Neuronal stem cell (in vitro differentiated cells): Measurements from ENCODE around the gene PI4KA.

ENCODE experiments used
- DNase-seq: peaks from one replicate; pipeline ENCODE4 v3.0.0-alpha.2; 2013; ENCODE audit warnings: low spot score
- H2AFZ ChIP-seq: one replicate; pipeline ENCODE4 v1.6.1; 2013; ENCODE audit warnings: mild to moderate bottlenecking, low read length, inconsistent platforms
- H2AK5ac ChIP-seq: 2 replicates; pipeline ENCODE4 v1.6.1; 2013; ENCODE audit warnings: low read depth, mild to moderate bottlenecking, inconsistent platforms, low read length, moderate library complexity, mixed read lengths
- H2BK120ac ChIP-seq: 2 replicates; pipeline ENCODE4 v1.6.1; 2013; ENCODE audit warnings: low read depth, mild to moderate bottlenecking, inconsistent platforms, low read length, moderate library complexity, mixed read lengths
- H2BK12ac ChIP-seq: one replicate; pipeline ENCODE4 v1.6.1; 2013; ENCODE audit warnings: low read length, inconsistent platforms
- H2BK15ac ChIP-seq: 2 replicates; pipeline ENCODE4 v1.6.1; 2013; ENCODE audit warnings: mild to moderate bottlenecking, low read length, inconsistent platforms, mixed read lengths
- H2BK5ac ChIP-seq: one replicate; pipeline ENCODE4 v1.6.1; 2013; ENCODE audit warnings: inconsistent platforms, mild to moderate bottlenecking, low read length, moderate library complexity
- H3K14ac ChIP-seq: one replicate; pipeline ENCODE4 v1.6.1; 2013; ENCODE audit warnings: low read length, inconsistent platforms
- H3K18ac ChIP-seq: 2 replicates; pipeline ENCODE4 v1.6.1; 2013; ENCODE audit warnings: low read length, inconsistent platforms
- H3K23ac ChIP-seq: 2 replicates; pipeline ENCODE4 v1.6.1; 2013; ENCODE audit warnings: low read depth, mild to moderate bottlenecking, mixed read lengths, low read length, inconsistent platforms; ENCODE audit not compliant: poor library complexity
- H3K27ac ChIP-seq: replicated peaks from 3 replicates; pipeline ENCODE4 v1.5.1; 2013; ENCODE audit warnings: low read length, inconsistent platforms
- H3K27me3 ChIP-seq, 3 experiments: 2 replicates each; pipeline ENCODE4 v1.6.1; 2013; ENCODE audit warnings: low read length in 3 of 3, mild to moderate bottlenecking in 2 of 3, inconsistent platforms in 1 of 3, low read depth in 1 of 3, mixed read lengths in 1 of 3, moderate library complexity in 1 of 3; ENCODE audit not compliant: control insufficient read depth in 3 of 3, insufficient read depth in 3 of 3
- H3K36me3 ChIP-seq, 2 donors: replicated peaks in 1 of 2; 2 replicates each; pipeline ENCODE4 v1.6.1; 2013; ENCODE audit warnings: low read length in 2 of 2; ENCODE audit not compliant: control insufficient read depth in 2 of 2, insufficient read depth in 2 of 2
- H3K4ac ChIP-seq: 2 replicates; pipeline ENCODE4 v1.6.1; 2013; ENCODE audit warnings: inconsistent platforms, mild to moderate bottlenecking, low read length, moderate library complexity
- H3K4me1 ChIP-seq, 2 donors: 1 replicate in 1 of 2; 2 replicates in 1 of 2; pipeline ENCODE4 v1.6.1; 2013; ENCODE audit warnings: low read length in 2 of 2, low read depth in 1 of 2; ENCODE audit not compliant: control insufficient read depth in 2 of 2, insufficient read depth in 1 of 2
- H3K4me2 ChIP-seq: one replicate; pipeline ENCODE4 v1.6.1; 2013; ENCODE audit warnings: mild to moderate bottlenecking, low read length, inconsistent platforms; ENCODE audit not compliant: insufficient read depth, poor library complexity, severe bottlenecking
- H3K4me3 ChIP-seq, 2 donors: 2 replicates each; pipeline ENCODE4 v1.5.1; 2013; ENCODE audit warnings: low read length in 2 of 2, mild to moderate bottlenecking in 2 of 2, inconsistent platforms in 1 of 2, moderate library complexity in 1 of 2
- H3K79me1 ChIP-seq: one replicate; pipeline ENCODE4 v1.6.1; 2013; ENCODE audit warnings: low read depth, mild to moderate bottlenecking, inconsistent platforms, low read length, moderate library complexity
- H3K9ac ChIP-seq: one replicate; pipeline ENCODE4 v1.6.1; 2013; ENCODE audit warnings: mild to moderate bottlenecking, low read depth, low read length, inconsistent platforms; ENCODE audit not compliant: poor library complexity
- H3K9me3 ChIP-seq, 2 donors: replicated peaks in 1 of 2; 2 replicates each; pipeline versions ENCODE3 to v1.6.1; 2013; ENCODE audit warnings: low read length in 2 of 2, mild to moderate bottlenecking in 2 of 2, inconsistent platforms in 1 of 2, low read depth in 1 of 2, mixed read lengths in 1 of 2, moderate library complexity in 1 of 2; ENCODE audit not compliant: control insufficient read depth in 2 of 2, insufficient read depth in 1 of 2
- H4K8ac ChIP-seq: one replicate; pipeline ENCODE4 v1.6.1; 2013; ENCODE audit warnings: low read depth, mild to moderate bottlenecking, inconsistent platforms, low read length, moderate library complexity
- H4K91ac ChIP-seq: one replicate; pipeline ENCODE4 v1.6.1; 2013; ENCODE audit warnings: low read length, low read depth, mild to moderate bottlenecking, inconsistent platforms; ENCODE audit not compliant: poor library complexity
- WGBS, 2 donors: extraction: QIAGEN DNeasy Blood & Tissue Kit; methylation state at CpG; one replicate each; pipeline ENCODE4 v1.1.7; 2013; ENCODE audit warnings: missing lambda C conversion rate in 2 of 2, mixed read lengths in 1 of 2; ENCODE audit not compliant: insufficient read length in 2 of 2, insufficient replicate concordance in 1 of 2; ENCODE audit errors: extremely low coverage in 2 of 2; 5-methylcytosine and 5-hydroxymethylcytosine counted together

The PI4KA gene

DNA sequence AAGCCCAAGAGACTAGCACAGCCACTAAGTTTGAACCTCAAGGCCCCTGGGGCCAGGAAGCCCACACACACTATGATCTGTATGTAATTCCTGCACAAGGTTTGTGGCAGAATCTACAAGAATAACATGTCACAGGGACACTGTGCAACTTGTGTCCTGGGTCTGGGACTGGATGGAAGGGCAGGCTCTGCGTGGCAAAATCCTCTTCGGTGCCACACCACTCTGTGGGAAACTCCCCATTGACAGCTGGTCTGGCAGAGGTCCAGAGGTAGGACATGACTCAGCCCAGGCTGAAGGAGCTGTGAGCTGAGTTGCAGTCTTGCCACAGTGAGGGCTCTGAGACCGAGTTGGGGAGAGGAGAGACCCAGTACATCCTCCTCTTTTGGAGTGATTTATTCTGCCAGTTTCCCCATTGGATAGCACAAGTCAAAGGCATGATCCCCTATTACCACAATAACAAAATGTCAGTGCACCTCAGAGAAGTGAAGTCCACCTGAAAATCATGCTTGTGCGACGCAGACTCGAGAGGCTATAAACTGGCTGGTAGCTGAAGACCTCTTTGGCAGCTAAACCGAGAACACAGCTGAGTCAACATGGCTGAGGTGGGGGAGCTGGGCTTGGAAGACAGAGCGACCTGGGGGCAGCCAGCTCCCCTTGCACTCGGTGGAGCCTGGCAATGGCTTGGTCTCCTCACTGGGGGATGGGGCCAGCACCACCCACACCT, 108.0 kb downstream of the PI4KA start:
- Histone ChIP-seq H2BK120ac (no peak overlapping the region), H3K14ac (no peak overlapping the region), H2BK15ac (no peak overlapping the region), H4K8ac (no peak overlapping the region), H2BK12ac (no peak overlapping the region), H3K27me3 (peaks cover 0 to 2% (median 0%) of the 10 kb centered on the region in 3 experiments), H4K91ac (no peak overlapping the region), H3K27ac (no peak overlapping the region), H3K4me3 (no peak overlapping the region), H3K79me1 (no peaks in the 10 kb centered on the region), H2AFZ (no peak overlapping the region), H3K4me1 (no peaks in the 10 kb centered on the region), H3K23ac (no peak overlapping the region), H2AK5ac (no peak overlapping the region), H3K9ac (peak overlapping the region; percentile 45), H2BK5ac (no peak overlapping the region), H3K36me3 (peaks cover 24 to 63% of the 10 kb centered on the region in 2 donors), H3K4me2 (no peak overlapping the region), H3K18ac (no peak overlapping the region), H3K9me3 (no peaks in the 10 kb centered on the region), H3K4ac (no peak overlapping the region)
- no peak for DNase-seq
- no CpG with 5 or more reads among the region's 9 CpGs for WGBS, 2 donors

DNA sequence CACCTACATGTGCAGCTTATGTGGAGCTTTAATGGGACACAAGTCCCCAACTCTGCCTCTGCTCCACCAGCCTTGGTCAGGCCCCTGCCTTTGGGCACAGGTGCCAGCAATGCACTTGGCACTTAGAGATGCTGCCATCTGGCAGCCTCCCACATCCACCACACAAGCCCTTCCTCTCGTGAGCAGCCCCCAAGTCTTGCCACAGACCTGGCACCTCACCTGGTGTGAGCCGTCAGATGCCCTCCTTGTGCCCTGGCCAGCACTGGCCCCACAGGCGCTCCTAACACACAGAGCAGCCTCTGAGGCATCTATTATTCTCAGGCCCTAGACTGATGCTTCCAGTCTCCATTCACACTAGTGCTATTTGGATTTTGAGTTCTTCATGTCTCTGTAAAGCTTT, 109.2 kb downstream of the PI4KA start:
- DNase-seq: no peak
- H4K8ac ChIP-seq: no peak overlapping the region
- peaks cover 28 to 75% of the 10 kb centered on the region in 2 donors for H3K36me3 ChIP-seq
- H3K27me3 ChIP-seq: peaks cover 0 to 2% (median 0%) of the 10 kb centered on the region in 3 experiments
- no peak overlapping the region for H2BK5ac ChIP-seq
- H2AK5ac ChIP-seq: no peak overlapping the region
- H3K4me1 ChIP-seq: no peaks in the 10 kb centered on the region
- H2AFZ ChIP-seq: no peak overlapping the region
- no peak overlapping the region for H3K4me2 ChIP-seq
- WGBS, 2 donors: no CpG with 5 or more reads among the region's 3 CpGs
- no peak overlapping the region for H2BK120ac ChIP-seq
- H3K4ac ChIP-seq: no peak overlapping the region
- H3K27ac ChIP-seq: no peak overlapping the region
- no peak overlapping the region for H3K23ac ChIP-seq
- H3K9me3 ChIP-seq: no peaks in the 10 kb centered on the region
- peaks cover 2% of the 10 kb centered on the region for H3K79me1 ChIP-seq
- no peak overlapping the region for H3K18ac ChIP-seq
- no peak overlapping the region for H2BK12ac ChIP-seq
- H3K9ac ChIP-seq: no peak overlapping the region
- H4K91ac ChIP-seq: no peak overlapping the region
- H2BK15ac ChIP-seq: no peak overlapping the region
- H3K14ac ChIP-seq: no peak overlapping the region
- H3K4me3 ChIP-seq: no peak overlapping the region

DNA sequence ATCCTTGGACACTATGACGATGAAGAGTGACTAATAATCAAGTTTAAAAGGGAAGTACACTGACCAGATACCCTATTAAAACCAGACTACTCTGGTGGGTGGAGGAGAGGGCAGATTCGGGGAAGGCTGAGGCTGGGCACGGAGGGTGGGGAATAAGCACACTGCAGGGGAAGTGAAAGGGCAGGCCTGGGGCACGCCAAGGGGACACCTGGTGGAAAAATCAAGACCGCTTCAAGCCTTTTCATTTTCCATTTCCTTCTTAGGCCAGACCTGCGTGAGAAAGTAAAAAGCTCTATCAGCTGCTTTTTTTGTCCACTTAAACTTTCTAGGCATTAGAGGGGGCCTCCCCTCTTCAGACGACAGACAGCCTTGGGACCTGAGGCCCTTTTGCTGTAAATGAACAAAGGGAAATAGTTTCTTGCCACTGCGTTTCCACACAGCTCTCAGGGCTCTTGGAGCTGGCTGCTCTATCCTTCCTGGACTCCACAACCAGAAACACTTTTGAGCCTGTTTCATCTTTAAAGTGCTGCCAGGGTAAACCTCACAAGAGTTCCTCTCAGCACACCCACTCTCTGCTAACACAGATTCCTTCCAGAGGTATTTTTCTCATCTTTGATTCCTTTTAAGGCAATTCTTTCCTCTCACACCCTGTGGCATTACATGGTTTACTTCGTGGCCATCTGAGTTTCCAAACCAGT, 109.7 kb downstream of the PI4KA start:
- Histone ChIP-seq H3K4me1 (no peaks in the 10 kb centered on the region), H4K8ac (no peak overlapping the region), H2BK12ac (no peak overlapping the region), H2AFZ (no peak overlapping the region), H2BK120ac (no peak overlapping the region), H3K36me3 (peaks cover 30 to 80% of the 10 kb centered on the region in 2 donors), H3K9me3 (no peaks in the 10 kb centered on the region), H3K14ac (no peak overlapping the region), H2AK5ac (no peak overlapping the region), H3K27ac (no peak overlapping the region), H2BK15ac (no peak overlapping the region), H3K4me2 (no peak overlapping the region), H3K18ac (no peak overlapping the region), H3K27me3 (peaks cover 0 to 2% (median 0%) of the 10 kb centered on the region in 3 experiments), H3K23ac (no peak overlapping the region), H3K9ac (no peak overlapping the region), H4K91ac (no peak overlapping the region), H3K4me3 (no peak overlapping the region), H3K4ac (no peak overlapping the region), H2BK5ac (no peak overlapping the region), H3K79me1 (peaks cover 2% of the 10 kb centered on the region)
- no CpG with 5 or more reads among the region's 9 CpGs for WGBS, 2 donors
- DNase-seq: no peak

DNA sequence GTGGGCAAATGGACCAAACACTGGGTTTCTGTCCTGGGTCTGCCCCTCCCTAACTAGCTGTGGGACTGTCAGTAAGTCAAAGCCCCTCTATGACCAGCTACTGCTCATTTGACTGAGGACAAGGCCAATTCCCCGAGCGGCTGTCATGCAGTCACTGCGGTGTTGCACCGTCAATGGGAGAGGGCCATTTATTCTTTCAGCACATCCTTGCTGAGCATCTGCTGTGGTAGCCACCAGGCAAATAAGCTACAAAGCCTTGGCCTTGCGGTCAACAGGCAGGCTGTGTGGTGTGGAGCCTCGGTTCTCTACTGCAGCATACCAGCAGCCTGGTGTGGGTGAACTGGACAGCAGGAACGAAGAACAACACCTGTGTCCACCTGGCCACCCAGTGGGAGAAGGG, 110.5 kb downstream of the PI4KA start:
- no peak overlapping the region for H3K14ac ChIP-seq

More for the DNA sequence above, 110.5 kb downstream of the PI4KA start:
- Histone ChIP-seq H3K9me3 (no peaks in the 10 kb centered on the region), H2BK15ac (no peak overlapping the region), H2BK5ac (no peak overlapping the region), H3K9ac (peak overlapping the region; percentile 17), H3K27me3 (peaks cover 0 to 2% (median 0%) of the 10 kb centered on the region in 3 experiments), H3K4me3 (peak overlapping the region in 1 of 2 donors; percentile 35), H3K4ac (no peak overlapping the region), H3K79me1 (peaks cover 2% of the 10 kb centered on the region), H2AK5ac (no peak overlapping the region), H2BK12ac (no peak overlapping the region), H3K27ac (no peak overlapping the region), H4K91ac (no peak overlapping the region), H4K8ac (no peak overlapping the region), H3K4me1 (no peaks in the 10 kb centered on the region), H3K36me3 (peaks cover 30 to 81% of the 10 kb centered on the region in 2 donors), H2BK120ac (no peak overlapping the region), H3K4me2 (no peak overlapping the region), H3K18ac (no peak overlapping the region), H3K23ac (no peak overlapping the region), H2AFZ (no peak overlapping the region)
- no CpG with 5 or more reads among the region's 7 CpGs for WGBS, 2 donors
- no peak for DNase-seq
